ENCODE data around the gene ITGB1.

Gene ITGB1

GRCh38 chr10:32882076-32882475, 76.0 kb downstream of the ITGB1 start:
- DNase-seq: no peak

DNA sequence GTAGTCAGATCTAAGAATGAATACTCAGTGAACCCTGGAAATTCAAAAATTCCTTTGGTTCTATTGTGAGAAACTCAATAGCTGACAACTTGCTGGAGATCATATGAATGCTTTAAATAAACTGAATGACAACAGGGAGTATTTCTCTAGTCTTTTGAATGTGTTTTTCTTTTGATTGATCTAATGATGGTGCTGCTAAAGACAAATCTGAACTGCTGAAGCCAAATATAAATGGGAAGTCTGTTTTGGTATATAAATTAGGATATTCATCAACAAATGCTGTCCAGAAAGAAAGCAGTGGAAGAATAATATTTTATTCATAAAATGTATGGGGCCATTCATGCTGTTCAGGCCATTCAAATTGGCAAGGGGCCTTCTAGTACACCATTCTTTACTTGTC, 79.4 kb downstream of the ITGB1 start:
- no peak for DNase-seq

DNA sequence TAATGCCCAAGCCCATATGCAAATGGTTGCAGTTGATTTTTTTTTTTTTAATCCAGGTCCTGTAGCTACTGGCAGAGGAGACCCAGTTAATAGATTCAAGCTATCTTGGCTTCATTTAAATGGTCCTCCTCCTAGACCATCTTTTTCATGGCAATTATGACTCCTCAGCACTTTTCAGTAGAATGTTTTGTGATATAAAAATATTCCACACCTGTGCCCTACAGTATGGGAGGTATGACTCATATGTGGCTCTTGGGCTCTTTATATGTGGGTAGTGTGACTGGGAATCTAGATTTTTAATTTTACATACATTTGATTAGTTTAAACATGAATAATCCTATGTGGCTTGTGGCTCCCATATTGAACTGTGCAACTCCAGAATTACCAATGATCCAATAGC, 80.1 kb downstream of the ITGB1 start:
- DNase-seq: no peak

DNA sequence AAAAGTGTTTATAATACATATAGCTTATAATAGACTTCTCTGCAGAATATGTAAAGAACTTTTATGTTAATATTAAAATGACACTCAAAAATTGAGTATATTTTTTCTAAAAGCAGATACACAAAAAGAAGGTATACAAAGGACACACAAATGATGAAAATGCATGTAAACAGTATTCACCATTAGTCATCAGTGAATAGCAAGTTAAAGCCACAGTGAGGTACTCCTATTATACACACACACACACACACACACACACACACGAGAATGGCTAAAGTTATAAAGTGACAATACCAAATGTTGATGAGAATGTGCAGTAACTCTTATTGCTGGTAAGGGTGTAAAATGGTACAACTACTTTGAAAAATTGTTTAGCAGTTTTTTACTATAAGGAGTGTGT, 92.9 kb downstream of the ITGB1 start:
- no peak for DNase-seq

DNA sequence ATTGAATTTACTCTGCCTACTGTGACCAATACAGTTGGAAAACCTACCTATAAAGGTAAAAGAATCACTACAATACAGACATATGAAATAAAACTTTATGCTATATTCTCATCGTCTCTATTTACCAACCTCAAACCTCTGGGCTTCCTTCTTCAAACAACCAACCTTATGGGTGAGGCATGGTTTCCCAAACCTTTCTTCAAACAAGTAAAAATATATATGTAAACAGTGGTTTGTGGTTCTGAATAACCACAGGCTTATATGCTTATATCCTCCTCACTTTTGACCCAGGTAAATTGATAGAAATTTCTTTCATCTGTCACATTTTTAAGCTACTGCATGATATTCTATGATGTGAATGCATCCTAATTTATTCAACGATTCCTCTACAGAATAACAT, 103.6 kb downstream of the ITGB1 start:
- DNase-seq: no peak

- DNase-seq: no peak
These were observed 106.7 kb downstream of the ITGB1 start for GRCh38 chr10:32851301-32851700.
